ENCODE data around the gene CCDC69. TPM values are rescaled to one million over a fixed set of nuclear protein-coding genes. Genes with fewer than 3 reads are reported as not detected.

CCDC69 gene
- total and polyA plus RNA-seq, 2 of the 8 experiments (the other 6 are each of a cell fraction or from before 2014, with no cell fraction given) = 8.4 to 10.8 TPM

GRCh38 chr5:151196556-151197290 lies 27.2 kb downstream of the CCDC69 start:
- Histone ChIP-seq H3K4me1 (replicated peaks in 1 of 4; ENCODE audit: control insufficient read depth in 3 of 4, insufficient read depth in 4 of 4, low read length in 3 of 4) (no peaks in the 10 kb centered on the region), H3K4me2 (ENCODE audit: insufficient read depth in 1 of 2, low read depth in 2 of 2, low read length in 2 of 2) (no peak overlapping the region), H3K18ac (ENCODE audit: extremely low read depth, low read length) (no peak overlapping the region), H2AFZ (ENCODE audit: low read length) (no peak overlapping the region), H4K5ac (ENCODE audit: insufficient read length, low read depth, low read length) (no peak overlapping the region), H3K56ac (replicated peaks; ENCODE audit: insufficient read length, low read depth, low read length) (no peak overlapping the region), H2BK15ac (ENCODE audit: low read length) (no peak overlapping the region), H3K27me3 (replicated peaks in 1 of 4; ENCODE audit: control insufficient read depth in 3 of 4, extremely low read depth in 1 of 4, insufficient read depth in 3 of 4, low read length in 3 of 4) (no peaks in the 10 kb centered on the region), H3K36me3 (ENCODE audit: control insufficient read depth in 2 of 4, insufficient read depth in 4 of 4, low read length in 3 of 4) (no peaks in the 10 kb centered on the region), H2BK12ac (ENCODE audit: low read depth, low read length) (no peak overlapping the region), H2BK5ac (ENCODE audit: low read depth, low read length) (no peak overlapping the region), H3K23me2 (ENCODE audit: low read depth, low read length) (no peaks in the 10 kb centered on the region), H3K79me1 (ENCODE audit: low read depth, low read length) (no peaks in the 10 kb centered on the region), H3K23ac (ENCODE audit: insufficient read length) (no peak overlapping the region), H3K9ac (replicated peaks in 1 of 4; ENCODE audit: extremely low read depth in 1 of 4, low read depth in 3 of 4, low read length in 3 of 4) (no peak overlapping the region), H4K20me1 (replicated peaks in 1 of 2; ENCODE audit: control insufficient read depth in 1 of 2, insufficient read depth in 2 of 2, low read length in 2 of 2) (no peaks in the 10 kb centered on the region), H2BK120ac (replicated peaks; ENCODE audit: low read depth, low read length) (no peak overlapping the region), H3K79me2 (ENCODE audit: control insufficient read depth in 1 of 2, insufficient read depth in 2 of 2, low read length in 2 of 2) (no peaks in the 10 kb centered on the region), H2AK5ac (ENCODE audit: low read depth, low read length) (no peak overlapping the region), H4K91ac (replicated peaks; ENCODE audit: insufficient read length, low read length) (no peak overlapping the region), H3K14ac (ENCODE audit: insufficient read length) (no peak overlapping the region), H3K27ac (ENCODE audit: low read depth, low read length) (no peak overlapping the region), H3K4me3 (ENCODE audit: extremely low read depth in 1 of 4, insufficient read depth in 2 of 4, low read depth in 3 of 4, low read length in 4 of 4) (no peak overlapping the region), H4K8ac (ENCODE audit: extremely low read depth, insufficient read depth, low read length) (no peak overlapping the region), H3K9me3 (ENCODE audit: insufficient read depth in 2 of 2, low read depth in 1 of 2, low read length in 1 of 2) (0 out of 4 replicates have a peak, but pooled peaks cover 0 to 3% of the 10 kb centered on the region in 2 experiments), H3K4ac (replicated peaks; ENCODE audit: insufficient read length, low read depth, low read length) (no peak overlapping the region), H2BK20ac (ENCODE audit: low read length) (no peak overlapping the region)
- ChIA-PET CTCF (ENCODE audit: partially characterized antibody) (no interaction called here), POLR2A (ENCODE audit: partially characterized antibody) (no interaction called here)
- 90% methylated on average over 5 of the region's 5 CpGs; no CpG with 5 or more reads in 1 of the 2 experiments for WGBS, 2 experiments (ENCODE audit: extremely low coverage in 1 of 2, insufficient coverage in 1 of 2, insufficient read length in 1 of 2, insufficient replicate concordance in 2 of 2, low coverage in 1 of 2, low lambda C conversion rate in 2 of 2, missing lambda C conversion rate in 1 of 2)
- FAIRE-seq (no peak), DNase-seq (ENCODE audit: low read depth in 1 of 2, low spot score in 2 of 2) (no peak)
- TF ChIP-seq TAF7 (optimal IDR thresholded peaks at IDR 0.05; ENCODE audit: borderline replicate concordance, low read depth, low read length) = no peak
- no peak for TF ChIP-seq EZH2 (IDR thresholded peaks at IDR 0.05; ENCODE audit: low read depth, low read length, severe bottlenecking)
- no peak for TF ChIP-seq RNF2 (IDR thresholded peaks at IDR 0.05; ENCODE audit: borderline replicate concordance, low read depth, low read length, missing control alignments, poor library complexity, severe bottlenecking)
- TF ChIP-seq TBP (IDR thresholded peaks at IDR 0.05; ENCODE audit: low read depth, low read length) = no peak
- TF ChIP-seq RAD21 (IDR thresholded peaks at IDR 0.05 in 1 of 2, conservative IDR thresholded peaks at IDR 0.05 in 1 of 2; ENCODE audit: low read depth in 2 of 2, low read length in 2 of 2) = no peak
- no peak for TF ChIP-seq HDAC2 (IDR thresholded peaks at IDR 0.05; ENCODE audit: borderline replicate concordance in 1 of 2, low read depth in 2 of 2, low read length in 2 of 2)
- no peak for TF ChIP-seq SRF (IDR thresholded peaks at IDR 0.05; ENCODE audit: low read depth, low read length)
- TF ChIP-seq KDM4A (IDR thresholded peaks at IDR 0.05; ENCODE audit: low read depth, low read length, severe bottlenecking) = no peak
- no peak for TF ChIP-seq SIN3A (conservative IDR thresholded peaks at IDR 0.05 in 1 of 2, IDR thresholded peaks at IDR 0.05 in 1 of 2; ENCODE audit: low read depth in 1 of 2, low read length in 2 of 2)
- no peak for TF ChIP-seq POU5F1 (IDR thresholded peaks at IDR 0.05; ENCODE audit: low read depth, low read length)
